Transverse colon (tissue), 4 donors: ENCODE data around the gene ADM2. TPM values are rescaled to one million over a fixed set of nuclear protein-coding genes. Genes with fewer than 3 reads are reported as not detected.

ENCODE experiments used
- DNase-seq: peaks from one replicate; pipeline ENCODE4 v3.0.0-alpha.2; 2019
- H3K27ac ChIP-seq, 4 donors: fragments of 200-600 bp; sonication (generic); 2 replicates each; pipeline ENCODE4 v1.5.1; 2016 to 2018; ENCODE audit warnings: inconsistent platforms in 4 of 4
- H3K27me3 ChIP-seq: fragments of 200-600 bp; sonication (generic); 2 replicates; pipeline ENCODE4 v1.5.1; 2017; ENCODE audit warnings: inconsistent platforms
- H3K36me3 ChIP-seq, 4 donors: fragments of 200-600 bp; sonication (generic); 2 replicates each; pipeline ENCODE4 v1.5.1; 2017 to 2019; ENCODE audit warnings: inconsistent platforms in 4 of 4
- H3K4me1 ChIP-seq, 4 donors: fragments of 200-600 bp; sonication (generic); 2 replicates each; pipeline ENCODE4 v1.5.1; 2017 to 2020; ENCODE audit warnings: inconsistent platforms in 4 of 4
- H3K4me3 ChIP-seq, 4 donors: fragments of 200-600 bp; sonication (generic); 1 replicate in 1 of 4; 2 replicates in 3 of 4; pipeline versions ENCODE4 v1.5.1 to v1.6.1; 2017 to 2019; ENCODE audit warnings: inconsistent platforms in 4 of 4
- H3K9me3 ChIP-seq, 2 donors: fragments of 200-600 bp; sonication (generic); 2 replicates each; pipeline ENCODE4 v1.5.1; 2017 to 2019; ENCODE audit warnings: inconsistent platforms in 2 of 2
- EP300 ChIP-seq: sonication (generic); formaldehyde crosslinking; IDR thresholded peaks from one replicate; pipeline ENCODE4 v1.6.1; 2017; ENCODE audit warnings: antibody characterized with exemption, low read depth
- POLR2A ChIP-seq: fragments of 450-650 bp; IDR thresholded peaks from one replicate; pipeline ENCODE4 v1.6.1; 2016; ENCODE audit warnings: antibody characterized with exemption, mild to moderate bottlenecking, moderate library complexity
- POLR2AphosphoS5 ChIP-seq, 3 donors: sonication (generic); formaldehyde crosslinking; IDR thresholded peaks; one replicate each; pipeline ENCODE4 v1.6.1; 2016; ENCODE audit warnings: antibody characterized with exemption in 3 of 3
- WGBS, 2 donors: methylation state at CpG; one replicate each; pipeline ENCODE4 v1.1.5; 2018; ENCODE audit warnings: low coverage in 1 of 2; 5-methylcytosine and 5-hydroxymethylcytosine counted together
- in situ Hi-C, 4 donors: fragments of 200-750 bp; cut with MboI; loops; one replicate each; pipeline versions ENCODE4 v1.15.0 to v1.15.1; 2017; ENCODE audit warnings: low sequenced_read_pairs in 3 of 4, low pct_ligation_motif_present in 1 of 4, low pct_unique_long_range_greater_than_20kb in 1 of 4
- intact Hi-C: fragments of 100-400 bp; cut with DNase I; formaldehyde crosslinking; loops from one replicate; pipeline ENCODE4 v1.15.1; 2023; ENCODE audit warnings: low total_unique reads
- total RNA-seq, 4 donors: library from RNA; depleted of rRNA; stranded (reverse); fragments of >200 nt; gene quantifications; one replicate each; pipeline ENCODE4 v1.1.0, GENCODE V29; 2016
- TF ChIP-seq, protein P1 (sequence below), 5 experiments: fragments of 200-600 bp in 3 of 5; fragments of 450-650 bp in 2 of 5; sonication (generic) in 3 of 5; IDR thresholded peaks; 1 replicate in 2 of 5; 2 replicates in 3 of 5; pipeline ENCODE4 v1.5.1; 2016 to 2017; ENCODE audit warnings: antibody characterized with exemption in 5 of 5, inconsistent platforms in 3 of 5, mild to moderate bottlenecking in 2 of 5, moderate library complexity in 1 of 5

The ADM2 gene
- total RNA-seq, 4 donors from 2014 or later = 0.75 to 5.4 (median 1.2) TPM

- Histone ChIP-seq H3K4me1 (peaks cover 8 to 30% (median 21%) of the 10 kb centered on the region in 4 donors), H3K36me3 (peaks cover 0 to 4% (median 0%) of the 10 kb centered on the region in 4 donors), H3K4me3 (peak overlapping the region; percentile 59 to 98 (median 93)), H3K27me3 (no peaks in the 10 kb centered on the region), H3K9me3 (no peaks in the 10 kb centered on the region), H3K27ac (peak overlapping the region; percentile 87 to 96 (median 90))
- DNase-seq = no peak
- in situ Hi-C loops (no loop called here), intact Hi-C loops (no loop called here)
- WGBS, 2 donors = 29% methylated on average over 18 of the region's 21 CpGs; no CpG with 5 or more reads in 1 of the 2 donors
- TF ChIP-seq POLR2A = no peak
- no peak for TF ChIP-seq EP300
- no peak for TF ChIP-seq POLR2AphosphoS5 (IDR thresholded peaks at IDR 0.05)
Observed at GRCh38 chr22:50506611-50507420, 25.5 kb downstream of the ADM2 start.

- Histone ChIP-seq H3K27ac (peak within 1 kb of the TSS; percentile 90 to 96 (median 92)), H3K9me3 (no peaks in the 10 kb centered on the region), H3K27me3 (no peaks in the 10 kb centered on the region), H3K4me1 (peaks cover 8 to 30% (median 21%) of the 10 kb centered on the region in 4 donors), H3K4me3 (peak within 1 kb of the TSS; percentile 81 to 98 (median 93)), H3K36me3 (peaks cover 0 to 4% (median 0%) of the 10 kb centered on the region in 4 donors)
- in situ Hi-C loops (no loop called here), intact Hi-C loops (no loop called here)
- WGBS, 2 donors = 0% methylated on average over 9 of the region's 62 CpGs; no CpG with 5 or more reads in 1 of the 2 donors
- DNase-seq = peak; percentile 95
- TF ChIP-seq POLR2AphosphoS5 (IDR thresholded peaks at IDR 0.05) (peak in 2 of 3 donors; percentile 40 to 65), EP300 (no peak), POLR2A (peak; percentile 45)
- TF ChIP-seq, protein P1, sequence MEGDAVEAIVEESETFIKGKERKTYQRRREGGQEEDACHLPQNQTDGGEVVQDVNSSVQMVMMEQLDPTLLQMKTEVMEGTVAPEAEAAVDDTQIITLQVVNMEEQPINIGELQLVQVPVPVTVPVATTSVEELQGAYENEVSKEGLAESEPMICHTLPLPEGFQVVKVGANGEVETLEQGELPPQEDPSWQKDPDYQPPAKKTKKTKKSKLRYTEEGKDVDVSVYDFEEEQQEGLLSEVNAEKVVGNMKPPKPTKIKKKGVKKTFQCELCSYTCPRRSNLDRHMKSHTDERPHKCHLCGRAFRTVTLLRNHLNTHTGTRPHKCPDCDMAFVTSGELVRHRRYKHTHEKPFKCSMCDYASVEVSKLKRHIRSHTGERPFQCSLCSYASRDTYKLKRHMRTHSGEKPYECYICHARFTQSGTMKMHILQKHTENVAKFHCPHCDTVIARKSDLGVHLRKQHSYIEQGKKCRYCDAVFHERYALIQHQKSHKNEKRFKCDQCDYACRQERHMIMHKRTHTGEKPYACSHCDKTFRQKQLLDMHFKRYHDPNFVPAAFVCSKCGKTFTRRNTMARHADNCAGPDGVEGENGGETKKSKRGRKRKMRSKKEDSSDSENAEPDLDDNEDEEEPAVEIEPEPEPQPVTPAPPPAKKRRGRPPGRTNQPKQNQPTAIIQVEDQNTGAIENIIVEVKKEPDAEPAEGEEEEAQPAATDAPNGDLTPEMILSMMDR (IDR thresholded peaks at IDR 0.05) = no peak
Observed at GRCh38 chr22:50507421-50507990, 26.2 kb downstream of the ADM2 start, which contains the start of gene LMF2. TSS of gene LMF2 (minus strand) at chr22:50507702. CDS start at chr22:50507675, 27 bp downstream.

DNA sequence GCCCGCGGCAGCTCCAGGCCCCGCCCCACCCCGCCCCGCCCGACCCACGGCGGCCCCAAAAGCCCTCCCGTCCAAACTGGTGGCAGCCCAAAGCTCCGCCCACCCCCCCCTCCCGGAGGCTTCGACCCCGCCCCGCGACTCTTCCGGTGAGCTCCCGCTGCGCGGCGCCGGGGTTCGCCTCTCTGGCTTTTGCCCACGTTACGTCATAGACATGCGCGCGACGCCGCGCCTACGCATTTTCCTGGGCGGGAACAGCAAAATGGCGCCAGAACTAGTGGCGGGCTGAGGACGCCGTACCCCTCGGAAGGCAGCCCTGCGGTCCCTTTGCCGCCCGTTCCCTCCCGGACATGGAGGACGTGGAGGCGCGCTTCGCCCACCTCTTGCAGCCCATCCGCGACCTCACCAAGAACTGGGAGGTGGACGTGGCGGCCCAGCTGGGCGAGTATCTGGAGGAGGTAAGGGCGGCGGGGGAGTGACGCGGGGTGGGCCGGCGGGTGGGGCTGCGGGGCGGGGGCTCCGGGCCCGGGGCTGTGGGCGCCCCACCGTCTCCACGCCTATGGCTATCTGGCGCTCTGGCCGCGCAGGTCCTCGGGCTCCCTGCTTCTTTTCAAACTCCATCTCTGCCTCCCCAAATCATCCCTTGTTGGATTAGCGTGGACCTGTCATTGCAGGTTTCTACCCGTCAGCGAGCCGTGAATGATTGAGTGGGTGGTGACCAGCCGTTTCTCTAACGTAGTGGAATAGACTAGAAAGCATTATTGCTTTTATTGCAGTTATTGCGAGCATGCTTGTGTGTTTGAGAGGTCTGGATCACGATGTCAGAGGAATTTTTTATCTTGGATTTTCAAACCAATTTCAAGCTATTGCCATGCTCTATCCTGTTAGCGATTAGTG is 26.9 kb downstream of the ADM2 start, which contains the start of gene NCAPH2:
Gene NCAPH2, plus strand, starts transcription at position 234 of the 894 bp plus-strand sequence. Its CDS starts 114 bp downstream, at position 348.
- H3K27ac ChIP-seq = peak within 1 kb of the TSS; percentile 90 to 96 (median 92)
- H3K4me3 ChIP-seq = peak within 1 kb of the TSS; percentile 81 to 98 (median 93)
- peaks cover 0 to 4% (median 0%) of the 10 kb centered on the region in 4 donors for H3K36me3 ChIP-seq
- intact Hi-C loops = no loop called here
- WGBS, 2 donors = 1 to 2% methylated on average over 6 to 25 of the region's 76 CpGs
- H3K9me3 ChIP-seq = no peaks in the 10 kb centered on the region
- peak; percentile 97 for DNase-seq
- H3K4me1 ChIP-seq = peaks cover 8 to 30% (median 21%) of the 10 kb centered on the region in 4 donors
- in situ Hi-C loops = no loop called here
- H3K27me3 ChIP-seq = no peaks in the 10 kb centered on the region
- TF ChIP-seq POLR2AphosphoS5 (IDR thresholded peaks at IDR 0.05) (peak; percentile 92 to 94 (median 94)), EP300 (no peak), POLR2A (peak; percentile 82)
- TF ChIP-seq, protein P1 (IDR thresholded peaks at IDR 0.05) = no peak

GRCh38 chr22:50508897-50509296 is 27.6 kb downstream of the ADM2 start:
- peak overlapping the region; percentile 89 to 93 (median 92) for H3K27ac ChIP-seq
- H3K4me3 ChIP-seq = peak overlapping the region in 3 of 4 donors; percentile 64 to 84 (median 64)
- intact Hi-C loops = no loop called here
- no peaks in the 10 kb centered on the region for H3K27me3 ChIP-seq
- DNase-seq = no peak
- H3K9me3 ChIP-seq = no peaks in the 10 kb centered on the region
- peaks cover 8 to 30% (median 21%) of the 10 kb centered on the region in 4 donors for H3K4me1 ChIP-seq
- peaks cover 0 to 4% (median 0%) of the 10 kb centered on the region in 4 donors for H3K36me3 ChIP-seq
- in situ Hi-C loops = no loop called here
- 9 to 11% methylated on average over 3 of the region's 3 CpGs for WGBS, 2 donors
- TF ChIP-seq, protein P1 (IDR thresholded peaks at IDR 0.05) = no peak
- TF ChIP-seq POLR2A (no peak), POLR2AphosphoS5 (IDR thresholded peaks at IDR 0.05) (no peak), EP300 (no peak)
